Right lobe of liver (tissue), 4 donors: ENCODE data around the gene PLCXD1.

Source experiments
- POLR2A ChIP-seq: fragments of 450-650 bp; IDR thresholded peaks from one replicate; pipeline ENCODE4 v1.6.1; 2017; ENCODE audit warnings: antibody characterized with exemption, mild to moderate bottlenecking
- TF ChIP-seq, protein P1 (sequence below), 4 donors: fragments of 200-600 bp in 3 of 4; fragments of 450-650 bp in 1 of 4; IDR thresholded peaks; one replicate each; pipeline versions ENCODE4 v1.5.1 to v1.8.0; 2016 to 2022; ENCODE audit warnings: antibody characterized with exemption in 4 of 4, mild to moderate bottlenecking in 2 of 4
- donor health status: DM: no; HTN: no; CAD: no.
- donor health status: DM: no; HTN: no; CAD: no.
- donor health status: DM: no; HTN: yes; CAD: no.

GRCh38 chrX:253451-254297 is 27.5 kb upstream of the PLCXD1 start:
- no peak for TF ChIP-seq POLR2A
- TF ChIP-seq, protein P1, sequence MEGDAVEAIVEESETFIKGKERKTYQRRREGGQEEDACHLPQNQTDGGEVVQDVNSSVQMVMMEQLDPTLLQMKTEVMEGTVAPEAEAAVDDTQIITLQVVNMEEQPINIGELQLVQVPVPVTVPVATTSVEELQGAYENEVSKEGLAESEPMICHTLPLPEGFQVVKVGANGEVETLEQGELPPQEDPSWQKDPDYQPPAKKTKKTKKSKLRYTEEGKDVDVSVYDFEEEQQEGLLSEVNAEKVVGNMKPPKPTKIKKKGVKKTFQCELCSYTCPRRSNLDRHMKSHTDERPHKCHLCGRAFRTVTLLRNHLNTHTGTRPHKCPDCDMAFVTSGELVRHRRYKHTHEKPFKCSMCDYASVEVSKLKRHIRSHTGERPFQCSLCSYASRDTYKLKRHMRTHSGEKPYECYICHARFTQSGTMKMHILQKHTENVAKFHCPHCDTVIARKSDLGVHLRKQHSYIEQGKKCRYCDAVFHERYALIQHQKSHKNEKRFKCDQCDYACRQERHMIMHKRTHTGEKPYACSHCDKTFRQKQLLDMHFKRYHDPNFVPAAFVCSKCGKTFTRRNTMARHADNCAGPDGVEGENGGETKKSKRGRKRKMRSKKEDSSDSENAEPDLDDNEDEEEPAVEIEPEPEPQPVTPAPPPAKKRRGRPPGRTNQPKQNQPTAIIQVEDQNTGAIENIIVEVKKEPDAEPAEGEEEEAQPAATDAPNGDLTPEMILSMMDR (IDR thresholded peaks at IDR 0.05): no peak
